Measurements from ENCODE around the gene DOP1A. TPM values are rescaled to one million over a fixed set of nuclear protein-coding genes. Genes with fewer than 3 reads are reported as not detected.
A peak's percentile ranks its signal among the peaks of the same experiment; 100 is the strongest.

The DOP1A gene
- total RNA-seq: 29.5 and 35.2 TPM in 2 replicates

- no peaks in the 10 kb centered on the region for H3K36me3 ChIP-seq (ENCODE audit: control insufficient read depth, insufficient read depth, low read length)
- FAIRE-seq: no peak
- H3K27me3 ChIP-seq (ENCODE audit: control insufficient read depth, insufficient read depth, low read length): no peaks in the 10 kb centered on the region
- peak within 1 kb of the TSS; percentile 83 for H3K4me3 ChIP-seq (ENCODE audit: low read depth, low read length)
- DNase-seq (ENCODE audit: low read depth): peak; percentile 86
- peak; percentile 92 for TF ChIP-seq CTCF (IDR thresholded peaks at IDR 0.05; ENCODE audit: insufficient read depth, low read length, severe bottlenecking)
These were observed at the start of gene DOP1A for GRCh38 chr6:83067448-83068439. TSS of gene DOP1A (plus strand) at chr6:83067671. CDS start at chr6:83096978, 29,307 bp downstream.

- Histone ChIP-seq H3K36me3 (ENCODE audit: control insufficient read depth, insufficient read depth, low read length) (peaks cover 2% of the 10 kb centered on the region), H3K27me3 (ENCODE audit: control insufficient read depth, insufficient read depth, low read length) (no peaks in the 10 kb centered on the region), H3K4me3 (ENCODE audit: low read depth, low read length) (no peak overlapping the region)
- FAIRE-seq (no peak), DNase-seq (ENCODE audit: low read depth) (no peak)
- no peak for TF ChIP-seq CTCF (IDR thresholded peaks at IDR 0.05; ENCODE audit: insufficient read depth, low read length, severe bottlenecking)
These were observed 47.7 kb upstream of the DOP1A start for GRCh38 chr6:83019741-83020140.

DNA sequence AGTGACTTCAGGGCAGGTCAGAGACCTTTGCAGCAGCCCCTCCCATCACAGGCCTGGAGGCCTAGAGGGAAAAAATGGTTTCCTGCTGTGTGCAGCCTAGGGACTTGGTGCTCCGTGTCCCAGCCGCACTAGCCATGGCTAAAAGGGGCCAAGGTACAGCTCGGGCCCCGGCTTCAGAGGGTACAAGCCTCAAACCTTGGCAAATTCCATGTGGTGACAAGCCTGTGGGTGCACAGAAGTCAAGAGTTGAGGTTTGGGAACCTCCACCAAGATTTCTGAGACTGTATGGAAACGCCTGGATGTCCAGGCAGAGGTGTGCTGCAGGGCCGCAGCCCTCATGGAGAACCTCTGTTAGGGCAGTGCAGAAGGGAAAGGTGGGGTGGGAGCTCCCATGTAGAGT is 35.8 kb upstream of the DOP1A start:
- no peak for FAIRE-seq
- no peak for TF ChIP-seq CTCF (IDR thresholded peaks at IDR 0.05; ENCODE audit: insufficient read depth, low read length, severe bottlenecking)
- no peak overlapping the region for H3K4me3 ChIP-seq (ENCODE audit: low read depth, low read length)
- H3K36me3 ChIP-seq (ENCODE audit: control insufficient read depth, insufficient read depth, low read length): no peaks in the 10 kb centered on the region
- no peak for DNase-seq (ENCODE audit: low read depth)
- H3K27me3 ChIP-seq (ENCODE audit: control insufficient read depth, insufficient read depth, low read length): no peaks in the 10 kb centered on the region

DNA sequence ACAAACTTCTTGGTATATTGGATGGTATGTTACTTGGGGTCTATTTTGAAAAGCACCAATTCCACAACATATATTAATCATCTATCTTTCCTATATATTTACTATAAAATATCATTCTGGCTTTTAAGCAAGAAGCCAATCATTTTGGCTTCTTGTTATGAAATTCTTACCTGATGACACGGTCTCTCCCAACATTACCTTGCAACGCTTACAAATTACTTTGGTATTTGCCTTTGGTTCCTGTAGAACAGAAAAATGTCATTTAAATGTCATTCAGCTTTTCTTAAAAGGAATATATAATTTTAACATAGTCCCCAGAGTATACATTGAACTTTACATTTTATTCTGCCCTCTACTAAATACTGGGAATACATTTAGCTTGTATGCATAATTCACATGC is 29.2 kb upstream of the DOP1A start:
- Histone ChIP-seq H3K36me3 (ENCODE audit: control insufficient read depth, insufficient read depth, low read length) (no peaks in the 10 kb centered on the region), H3K4me3 (ENCODE audit: low read depth, low read length) (no peak overlapping the region), H3K27me3 (ENCODE audit: control insufficient read depth, insufficient read depth, low read length) (no peaks in the 10 kb centered on the region)
- FAIRE-seq (no peak), DNase-seq (ENCODE audit: low read depth) (peak; percentile 56)
- no peak for TF ChIP-seq CTCF (IDR thresholded peaks at IDR 0.05; ENCODE audit: insufficient read depth, low read length, severe bottlenecking)

GRCh38 chr6:83042467-83043053 is 24.9 kb upstream of the DOP1A start:
- Histone ChIP-seq H3K4me3 (ENCODE audit: low read depth, low read length) (no peak overlapping the region), H3K36me3 (ENCODE audit: control insufficient read depth, insufficient read depth, low read length) (no peaks in the 10 kb centered on the region), H3K27me3 (ENCODE audit: control insufficient read depth, insufficient read depth, low read length) (no peaks in the 10 kb centered on the region)
- no peak for FAIRE-seq
- no peak for TF ChIP-seq CTCF (IDR thresholded peaks at IDR 0.05; ENCODE audit: insufficient read depth, low read length, severe bottlenecking)
- DNase-seq (ENCODE audit: low read depth): no peak

Data from bronchial epithelial cell (primary cell).